Activated CD4-positive, CD25-positive, alpha-beta regulatory T cell (primary cell): ENCODE data around the gene MAMDC4.
"Not testable (repeated sequence)": the region's sequence is repeated elsewhere in the genome, so short reads cannot be mapped to it uniquely, and the experiment has no call there.

Experiments
- DNase-seq, 4 experiments: peaks; one replicate each; lab custom pipeline; 2025; lab: John Stamatoyannopoulos, UW

The MAMDC4 gene

DNA sequence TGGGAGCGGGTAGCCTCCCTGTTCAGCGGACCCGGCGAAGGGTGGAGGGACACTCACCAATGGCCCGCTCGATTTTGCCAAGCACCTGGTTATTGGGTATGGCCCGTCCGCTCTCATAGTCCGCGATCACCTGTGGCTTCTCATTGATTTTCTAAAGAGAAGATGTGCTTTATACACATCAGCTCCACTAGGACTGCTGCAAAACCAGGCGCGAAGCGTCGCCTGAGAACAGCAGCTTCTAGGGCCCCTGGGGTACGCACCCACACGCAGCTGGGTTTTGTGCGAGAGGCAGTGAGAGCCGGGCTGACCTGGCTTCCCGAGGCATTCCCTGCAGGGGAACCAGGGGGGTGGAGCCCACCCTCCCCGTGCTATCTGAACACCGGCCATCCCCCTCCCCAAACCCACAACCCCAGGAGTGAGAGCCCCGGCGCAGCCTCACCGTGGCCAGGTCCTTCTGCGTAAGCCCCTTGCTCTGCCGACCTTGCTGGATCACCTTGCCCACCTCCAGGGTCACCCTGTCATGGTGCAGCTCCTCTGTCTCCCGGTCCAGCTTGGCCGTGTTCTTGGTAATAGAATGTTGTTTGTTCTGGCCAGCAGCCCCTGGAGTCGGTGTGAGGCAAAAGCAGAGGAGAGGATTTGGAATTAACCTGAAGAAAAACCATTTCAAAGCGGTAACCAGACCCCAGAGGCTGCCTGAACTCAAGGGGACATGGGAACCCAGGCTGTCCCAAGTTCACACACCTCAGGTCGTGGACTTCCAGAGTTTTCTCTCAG, 10.9 kb downstream of the MAMDC4 start:
- no peak for DNase-seq

DNA sequence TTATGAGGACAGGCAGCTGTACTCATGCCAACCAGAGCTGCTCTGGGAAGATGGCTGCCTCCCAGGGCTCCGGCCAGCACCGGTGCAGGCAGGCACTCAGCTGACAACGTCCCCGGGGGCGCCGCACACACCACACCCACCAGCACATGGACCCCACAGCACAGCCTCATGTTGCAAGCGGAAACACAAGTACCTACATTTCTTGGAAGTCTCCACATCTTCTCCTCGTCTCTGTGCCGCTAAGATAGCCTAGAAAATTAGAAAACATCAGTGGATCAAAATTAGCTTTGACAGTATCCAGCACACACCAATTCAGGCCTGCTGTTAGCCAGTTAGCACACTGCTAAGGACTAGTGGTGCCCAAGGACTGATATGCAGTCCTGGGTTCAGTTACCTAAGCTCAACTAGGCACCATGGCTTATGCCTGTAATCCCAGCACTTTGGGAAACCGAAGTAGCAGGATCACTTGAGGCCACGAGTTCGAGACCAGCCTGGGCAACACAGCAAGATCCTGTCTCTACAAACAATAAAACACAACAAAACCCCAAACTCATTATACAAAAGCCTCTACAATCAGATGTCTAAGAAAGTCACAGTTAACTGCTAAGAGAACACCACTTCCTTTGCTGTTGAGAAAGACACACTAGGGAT, 11.6 kb downstream of the MAMDC4 start:
- DNase-seq, result no peak

DNA sequence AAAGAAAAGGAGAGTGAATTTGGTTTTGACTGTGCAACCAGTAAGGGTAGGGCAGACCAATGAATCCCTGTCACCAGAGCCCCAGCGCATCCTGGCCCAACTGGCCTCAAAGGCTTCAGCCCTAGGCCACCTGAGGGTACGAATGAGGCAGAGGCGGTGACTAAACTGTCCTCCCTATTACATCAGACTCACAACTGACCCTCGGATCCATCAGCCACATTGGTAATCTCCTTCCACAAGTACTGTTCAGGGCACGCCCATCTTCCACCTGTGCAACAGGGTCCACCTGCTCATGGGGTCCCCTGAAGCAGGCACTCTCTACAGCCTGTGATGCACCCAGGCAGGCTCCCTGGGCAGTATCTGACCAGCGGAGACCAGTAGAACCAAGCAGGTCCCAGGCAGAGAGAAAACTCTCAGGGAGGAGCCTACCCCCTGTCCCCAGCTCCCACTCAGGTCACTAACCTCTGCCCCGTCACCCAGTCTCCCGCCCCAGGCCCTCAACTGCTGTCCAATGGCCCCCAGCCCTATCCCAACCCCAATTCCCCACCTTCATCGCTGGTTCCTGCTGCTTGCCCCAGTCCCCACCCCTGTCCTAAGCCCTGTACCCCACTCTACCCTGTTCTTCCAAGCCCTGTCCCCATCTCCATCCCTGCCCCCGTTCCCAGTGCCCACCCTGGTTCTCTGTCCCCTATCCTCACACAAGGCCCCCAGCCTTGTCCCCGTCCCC, 13.1 kb downstream of the MAMDC4 start:
- DNase-seq, result no peak

DNA sequence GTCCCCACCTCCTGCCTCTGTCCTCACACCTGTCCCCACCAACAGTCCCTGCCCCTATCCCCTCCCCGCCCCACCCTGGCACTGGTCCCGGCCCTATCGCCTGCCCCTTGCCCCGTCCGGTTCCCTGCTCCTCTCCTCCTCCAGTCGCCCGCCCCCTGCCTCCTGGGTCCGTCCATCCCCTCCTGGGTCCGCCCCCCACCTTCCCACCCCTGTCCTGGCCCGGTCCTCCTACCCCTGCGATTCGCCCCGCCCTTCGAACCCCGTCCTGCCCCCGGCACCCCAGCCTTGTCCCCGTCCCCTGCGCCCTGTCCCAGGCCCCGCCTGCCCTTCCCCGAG, 13.6 kb downstream of the MAMDC4 start:
- no peak for DNase-seq

DNA sequence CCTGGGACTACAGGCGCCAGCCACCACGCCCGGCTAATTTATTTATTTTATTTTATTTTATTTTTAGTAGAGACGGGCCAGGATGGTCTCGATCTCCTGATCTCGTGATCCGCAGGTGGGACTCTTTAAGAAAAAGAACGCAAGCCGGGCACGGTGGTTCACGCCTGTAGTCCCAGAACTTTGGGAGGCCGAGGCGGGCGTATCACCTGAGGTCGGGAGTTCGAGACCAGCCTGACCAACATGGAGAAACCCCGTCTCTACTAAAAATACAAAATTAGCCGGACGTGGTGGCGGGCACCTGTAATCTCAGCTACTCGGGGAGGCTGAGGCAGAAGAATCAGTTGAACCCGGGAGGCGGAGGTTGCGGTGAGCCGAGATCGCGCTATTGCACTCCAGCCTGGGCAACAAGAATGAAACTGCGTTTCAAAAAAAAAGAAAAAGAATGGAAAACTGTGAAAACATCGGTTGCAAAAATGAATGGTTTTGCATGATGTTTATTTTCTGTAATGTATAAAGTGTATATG, 14.8 kb downstream of the MAMDC4 start:
- DNase-seq, result not testable (repeated sequence)

DNA sequence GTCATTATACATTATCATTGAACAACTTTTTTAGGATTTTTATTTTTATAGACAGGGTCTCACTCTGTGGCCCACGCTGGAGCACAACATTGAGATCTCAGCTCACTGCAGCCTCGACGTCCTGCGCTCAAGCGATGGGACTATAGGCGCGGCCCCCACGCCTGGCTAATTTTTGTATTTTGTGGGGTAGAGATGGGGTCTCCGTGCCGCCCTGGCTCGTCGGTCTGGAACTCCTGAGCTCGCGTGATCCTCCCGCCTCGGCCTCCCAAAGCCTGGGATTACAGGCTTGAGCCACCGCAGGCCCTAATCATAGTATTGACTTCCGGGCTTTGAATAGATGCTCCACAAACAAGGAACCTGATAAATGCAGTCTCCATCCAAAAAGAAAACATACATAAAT, 15.3 kb downstream of the MAMDC4 start:
- DNase-seq, result no peak

DNA sequence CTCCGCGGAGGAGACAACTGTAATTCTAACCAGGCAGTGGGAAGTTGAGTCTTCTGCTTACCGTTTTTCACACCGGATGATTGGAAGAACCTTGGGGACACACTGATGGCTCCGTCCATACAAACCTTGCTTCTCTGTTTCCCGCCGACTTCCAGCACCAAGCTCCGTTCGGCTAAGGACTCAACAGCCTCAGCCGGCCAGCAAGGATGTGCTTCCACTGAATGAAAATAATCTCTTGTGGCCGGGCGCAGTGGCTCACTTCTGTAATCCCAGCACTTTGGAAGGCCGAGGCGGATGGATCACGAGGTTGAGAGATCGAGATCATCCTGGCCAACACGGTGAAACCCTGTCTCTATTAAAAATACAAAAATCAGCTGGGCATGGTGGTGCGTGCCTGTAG, 15.8 kb downstream of the MAMDC4 start:
- DNase-seq, result no peak

DNA sequence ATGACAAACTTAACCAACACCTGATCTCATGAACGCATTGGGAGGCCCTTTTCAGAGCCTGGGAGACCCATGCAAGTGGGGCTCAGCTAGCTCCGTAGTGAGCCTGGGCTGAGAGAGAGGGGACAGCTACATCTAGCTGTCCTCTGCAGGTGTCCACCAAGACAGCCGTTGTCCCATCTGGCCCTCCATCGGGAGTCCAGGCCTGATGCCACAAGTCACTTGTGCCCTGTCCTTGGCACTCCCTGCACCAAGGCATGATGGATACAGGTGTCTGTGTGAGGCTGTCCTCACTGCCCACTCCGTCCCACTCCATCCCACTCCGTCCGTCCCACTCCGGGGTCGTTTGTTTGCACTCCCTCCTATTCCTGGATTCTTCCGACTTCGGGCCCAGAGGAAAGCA, 16.5 kb downstream of the MAMDC4 start:
- no peak for DNase-seq

DNA sequence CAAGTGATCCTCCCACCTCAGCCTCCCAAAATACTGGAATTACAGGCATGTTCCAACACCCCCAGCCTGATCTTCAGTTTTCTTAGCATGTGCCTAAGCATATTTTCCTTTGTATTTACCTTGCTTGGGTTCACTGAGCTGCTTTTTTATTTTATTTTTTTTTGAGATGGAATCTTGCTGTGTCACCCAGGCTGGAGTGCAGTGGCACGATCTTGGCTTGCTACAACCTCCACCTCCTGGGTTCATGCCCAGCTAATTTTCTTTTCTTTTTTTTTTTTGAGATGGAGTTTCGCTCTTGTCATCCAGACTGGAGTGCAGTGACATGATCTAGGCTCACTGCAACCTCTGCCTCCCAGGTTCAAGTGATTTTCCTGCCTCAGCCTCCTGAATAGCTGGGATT, 17.5 kb downstream of the MAMDC4 start:
- not testable (repeated sequence) for DNase-seq

DNA sequence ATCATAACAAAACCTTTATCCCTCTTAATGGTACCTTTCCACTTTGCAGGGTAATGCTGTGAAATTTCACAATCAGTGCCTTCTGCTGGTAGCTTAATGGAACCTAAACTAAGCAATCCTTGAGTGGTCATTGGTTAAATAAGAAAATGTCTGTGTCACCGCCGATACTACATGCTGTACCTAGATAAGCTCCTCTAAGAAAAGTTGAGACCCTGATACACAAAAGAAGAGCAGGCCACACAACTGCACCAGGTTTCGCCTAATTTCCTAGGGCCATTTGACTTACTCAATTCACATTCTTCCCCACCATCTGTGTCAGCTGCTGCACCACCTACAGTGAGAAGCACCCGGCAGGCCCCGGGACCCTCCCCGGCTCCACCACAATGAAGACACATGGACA, 23.0 kb downstream of the MAMDC4 start:
- DNase-seq, result no peak

DNA sequence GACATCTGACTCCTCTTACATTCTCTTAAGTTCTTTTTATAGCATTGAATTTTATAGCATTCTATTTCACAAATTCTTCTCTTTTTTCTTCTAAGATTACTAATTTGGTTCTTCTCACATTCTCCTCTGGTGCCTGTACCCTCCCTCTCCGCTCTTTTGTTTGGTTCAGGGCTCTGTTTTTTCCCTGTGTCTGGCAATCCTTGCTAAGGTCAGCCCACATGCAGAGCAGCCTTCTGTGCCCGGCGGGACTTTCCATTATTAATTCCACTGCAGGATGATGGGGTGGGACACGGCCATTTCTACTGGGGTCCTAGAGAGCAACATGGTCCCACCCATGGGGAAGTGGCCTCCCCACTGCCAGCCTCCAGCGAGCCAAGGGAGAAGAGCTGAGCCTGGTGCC, 24.3 kb downstream of the MAMDC4 start:
- no peak for DNase-seq

DNA sequence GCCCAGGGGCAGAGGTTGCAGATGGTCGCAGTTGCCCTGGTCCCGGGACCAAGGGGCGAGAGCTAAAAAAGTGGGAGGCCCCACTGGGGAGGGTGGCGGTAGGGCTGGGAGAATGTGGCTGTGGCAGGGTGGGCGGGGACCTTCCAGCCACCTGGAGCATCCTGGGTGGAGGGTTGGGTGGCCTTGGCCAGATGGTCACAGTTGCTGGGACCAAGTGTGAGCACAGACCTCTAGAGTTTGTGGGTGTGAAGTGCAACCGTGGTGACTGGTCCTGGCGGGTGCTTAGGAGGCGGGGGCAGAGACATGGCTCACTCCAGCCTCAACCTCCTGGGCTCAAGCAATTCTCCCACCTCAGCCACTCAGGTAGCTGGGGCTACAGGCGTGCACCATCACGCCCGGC, 28.5 kb downstream of the MAMDC4 start:
- no peak for DNase-seq

DNA sequence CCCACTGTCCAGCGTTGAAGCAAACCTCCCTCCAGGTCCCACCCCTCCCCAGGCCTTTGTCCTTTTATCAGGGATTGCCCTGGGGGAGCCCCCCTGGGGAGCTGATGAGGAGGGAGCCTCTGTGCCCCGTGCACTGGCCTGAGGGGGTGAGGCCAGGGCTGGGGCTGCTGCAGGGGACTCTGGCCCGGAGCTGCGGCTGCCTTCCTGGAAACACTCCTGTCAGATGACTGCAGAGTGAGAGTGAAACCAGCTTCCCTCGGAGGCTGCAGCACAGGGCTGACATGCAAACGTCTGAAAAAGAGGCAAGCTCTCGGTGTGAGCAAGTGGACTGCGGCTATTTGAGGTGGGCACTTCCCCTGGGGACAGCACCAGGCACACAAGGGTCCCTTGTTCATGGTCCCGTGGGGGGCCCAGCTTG, 29.6 kb downstream of the MAMDC4 start:
- DNase-seq, result no peak

DNA sequence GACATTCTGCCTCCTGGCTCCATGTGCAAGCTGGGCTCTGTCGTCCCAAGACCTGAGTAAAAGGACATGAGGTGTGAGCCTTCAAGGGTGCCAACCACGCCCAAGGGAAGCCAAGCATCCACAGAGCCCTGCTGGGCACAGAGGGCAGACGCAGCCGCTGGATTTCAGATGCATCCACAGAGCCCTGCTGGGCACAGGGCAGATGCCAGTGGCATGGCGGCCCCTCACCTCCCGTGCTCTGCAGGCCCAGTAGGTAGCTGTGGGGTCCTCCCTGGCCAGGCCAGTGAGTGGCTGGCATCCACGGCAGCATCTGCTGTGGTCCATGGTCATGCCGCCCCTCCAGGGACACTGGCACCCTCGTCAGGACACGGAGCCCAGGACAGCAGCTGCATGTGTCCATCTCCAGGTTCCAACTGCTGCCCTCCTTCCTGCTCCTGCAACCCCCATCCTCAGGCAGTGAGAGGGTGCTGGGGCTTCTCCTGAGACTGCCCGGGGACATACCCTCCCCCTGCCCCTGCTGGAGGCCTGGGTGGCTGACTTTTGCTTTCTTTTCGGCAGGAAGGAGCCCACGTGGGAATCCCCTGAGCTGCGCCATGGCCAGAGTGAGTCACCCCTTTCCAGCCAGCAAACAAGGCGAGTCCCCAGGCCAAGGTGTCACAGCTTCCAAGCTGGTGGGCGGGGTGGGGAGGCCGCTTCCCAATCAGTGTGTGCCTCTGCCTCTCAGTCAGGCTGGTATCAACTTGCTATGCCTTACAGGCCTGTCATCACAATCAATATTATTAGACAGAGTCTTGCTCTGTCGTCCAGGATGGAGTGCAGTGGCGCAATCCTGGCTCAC, 30.2 kb downstream of the MAMDC4 start:
- DNase-seq, result peak; percentile 56 to 73 (median 60)

DNA sequence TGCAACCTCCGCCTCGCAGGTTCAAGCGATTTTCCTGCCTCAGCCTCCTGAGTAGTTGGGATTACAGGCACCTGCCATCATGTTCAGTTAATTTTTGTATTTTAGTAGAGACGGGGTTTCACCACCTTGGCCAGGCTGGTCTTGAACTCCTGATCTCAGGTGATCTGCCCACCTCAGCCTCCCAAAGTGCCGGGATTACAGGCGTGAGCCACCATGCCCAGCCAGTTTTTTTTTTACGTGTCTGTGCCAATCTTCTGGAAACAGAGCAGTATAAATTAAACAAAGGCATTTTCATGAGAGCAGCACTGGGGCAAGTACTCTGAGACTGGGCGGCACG, 30.8 kb downstream of the MAMDC4 start:
- not testable (repeated sequence) for DNase-seq

DNA sequence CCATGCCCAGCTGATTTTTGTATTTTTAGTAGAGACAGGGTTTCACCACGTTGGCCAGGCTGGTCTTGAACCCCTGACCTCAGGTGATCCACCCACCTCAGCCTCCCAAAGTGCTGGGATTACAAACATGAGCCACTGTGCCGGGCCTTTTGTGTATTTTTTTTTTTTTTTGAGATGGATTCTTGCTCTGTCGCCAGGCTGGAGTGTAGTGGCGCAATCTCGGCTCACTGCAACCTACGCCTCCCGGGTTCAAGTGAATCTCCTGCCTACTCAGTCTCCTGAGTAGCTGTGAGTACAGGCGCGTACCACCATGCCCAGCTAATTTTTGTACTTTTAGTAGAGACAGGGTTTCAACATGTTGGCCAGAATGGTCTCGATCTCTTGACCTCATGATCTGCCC, 31.5 kb downstream of the MAMDC4 start:
- not testable (repeated sequence) for DNase-seq

DNA sequence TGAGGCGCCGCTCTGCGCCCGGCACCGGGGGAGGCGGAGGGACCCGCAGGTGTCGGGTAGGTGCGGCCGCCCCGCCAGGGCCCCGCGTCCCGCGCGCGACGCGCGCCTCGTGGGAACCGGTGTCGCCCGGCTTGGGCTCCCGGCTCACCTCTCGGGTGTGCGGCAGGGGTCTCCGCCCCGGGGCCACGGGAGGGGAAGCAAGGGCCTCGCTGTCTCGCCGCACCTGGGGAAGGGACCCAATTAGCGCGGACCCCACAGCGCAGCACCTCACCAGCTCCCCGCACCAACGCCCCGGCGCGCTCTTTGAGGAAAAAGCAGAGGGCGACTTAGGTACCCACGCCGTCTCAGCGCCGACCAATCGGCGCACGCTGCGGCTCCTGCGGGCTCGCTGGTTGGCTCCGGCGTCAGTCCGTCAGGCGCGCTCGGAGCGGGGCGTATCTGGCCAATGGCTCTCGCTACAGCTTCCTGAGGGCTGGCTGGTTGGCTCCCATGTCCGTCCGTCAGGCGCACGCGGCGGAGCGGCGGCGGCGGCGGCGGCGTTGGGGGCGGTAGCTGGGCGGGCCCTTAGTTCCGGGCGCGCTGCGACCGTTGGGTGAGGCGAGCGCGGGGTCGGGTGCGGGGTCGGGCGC, 33.9 kb downstream of the MAMDC4 start, which contains the start of gene TRAF2:
TSS of gene TRAF2 (plus strand) at position 567 of the 629 bp plus-strand sequence. CDS start 12,225 bp downstream, outside the sequence.
- peak; percentile 89 to 96 (median 94) for DNase-seq

DNA sequence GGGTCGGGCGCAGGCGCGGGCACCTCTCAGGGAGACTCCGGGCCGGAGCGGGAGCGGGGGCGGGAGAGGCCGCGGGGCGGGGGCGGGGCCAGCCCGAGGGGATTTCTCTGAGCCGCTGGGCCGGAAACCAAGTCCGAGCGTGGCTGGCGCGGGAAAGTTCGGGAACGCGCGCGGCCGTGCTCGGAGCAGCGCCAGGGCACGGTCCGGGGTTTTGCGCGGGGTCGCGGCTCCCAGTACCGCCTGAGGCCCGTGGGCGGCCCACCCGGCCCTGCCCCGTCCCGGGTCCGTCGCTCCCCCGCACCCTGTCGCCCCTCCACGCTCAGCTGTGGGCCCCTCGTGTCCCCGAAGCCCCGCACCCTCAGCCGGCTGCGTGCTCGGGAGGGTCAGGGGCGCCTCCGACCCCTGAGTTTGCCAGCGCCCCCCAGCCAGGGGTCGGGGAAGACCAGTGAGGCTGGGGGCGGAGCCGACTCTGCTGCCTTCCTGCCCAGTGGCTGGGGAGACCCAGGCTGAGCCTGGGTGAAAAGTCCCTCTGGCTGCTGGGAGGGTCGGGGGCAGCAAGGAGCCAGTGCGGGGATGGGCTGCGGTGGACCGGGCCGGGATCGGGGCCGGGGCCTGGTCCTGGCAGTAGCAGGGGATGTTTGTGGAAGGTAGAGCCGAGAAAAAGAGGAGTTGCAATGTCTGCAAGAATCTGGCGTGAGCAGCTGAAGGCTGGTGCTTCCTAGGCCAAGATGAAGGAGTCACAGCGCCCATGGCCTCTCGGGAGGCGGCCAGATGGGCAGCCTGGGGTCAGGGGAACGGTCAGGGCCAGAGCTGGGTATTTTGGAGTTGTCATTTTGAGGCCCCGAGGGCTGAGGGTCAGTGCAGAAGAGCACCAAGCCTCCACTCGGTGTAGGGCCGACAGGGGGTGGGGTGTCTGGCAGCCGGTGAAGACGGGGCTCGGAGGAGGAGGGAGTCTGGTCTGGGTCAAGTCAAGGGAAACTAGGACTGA, 34.8 kb downstream of the MAMDC4 start:
- peak in 3 of 4 experiments; percentile 64 to 82 (median 65) for DNase-seq

DNA sequence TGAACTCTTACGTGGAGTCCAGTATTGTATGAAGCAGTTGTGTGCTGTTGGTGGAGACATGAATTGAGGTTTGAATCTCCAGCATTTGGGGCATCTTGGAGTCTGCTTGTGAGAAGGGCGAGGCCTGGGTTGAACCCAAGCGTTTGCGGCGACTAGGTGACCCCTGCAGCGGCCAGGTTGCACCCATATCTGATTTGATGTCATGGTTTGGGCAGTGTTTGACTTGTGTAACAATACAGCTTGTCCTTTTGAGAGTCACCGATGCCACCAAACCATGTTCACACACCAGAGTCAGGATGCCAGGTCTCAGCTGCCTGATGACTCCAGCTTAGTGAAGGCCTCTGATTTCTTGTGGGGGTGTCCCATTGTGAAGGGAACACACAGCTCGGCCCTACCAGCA, 36.3 kb downstream of the MAMDC4 start:
- DNase-seq, result no peak

DNA sequence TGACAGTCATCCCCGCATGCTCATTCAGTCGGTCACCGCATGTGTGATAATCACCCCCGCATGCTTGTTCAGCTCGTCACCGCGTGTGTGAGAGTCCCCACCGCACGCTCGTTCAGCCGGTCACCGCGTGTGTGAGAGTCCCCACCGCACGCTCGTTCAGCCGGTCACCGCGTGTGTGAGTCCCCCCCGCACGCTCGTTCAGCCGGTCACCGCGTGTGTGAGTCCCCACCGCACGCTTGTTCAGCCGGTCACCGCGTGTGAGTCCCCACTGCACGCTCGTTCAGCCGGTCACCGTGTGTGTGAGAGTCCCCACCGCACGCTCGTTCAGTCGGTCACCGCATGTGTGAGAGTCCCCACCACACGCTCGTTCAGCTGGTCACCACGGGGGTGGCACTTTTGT, 37.7 kb downstream of the MAMDC4 start:
- no peak for DNase-seq
